ENCODE results near the gene MTAP.

- TF ChIP-seq CTCF (conservative IDR thresholded peaks at IDR 0.05; ENCODE audit: low read depth, low read length) (no peak), EZH2phosphoT487 (IDR thresholded peaks at IDR 0.05; ENCODE audit: borderline replicate concordance, low read length) (no peak), EZH2 (IDR thresholded peaks at IDR 0.05; ENCODE audit: low read length, unreplicated experiment) (no peak)
Observed at GRCh38 chr9:21854119-21854518, 51.7 kb downstream of the MTAP start.

Measured in PC-3 (cell line).